Nephron progenitor cell (in vitro differentiated cells): ENCODE measurements around the gene COL5A1.

Experiments
- DNase-seq: peaks from one replicate; pipeline ENCODE4 v3.0.0; 2021
- H3K27ac Mint-ChIP-seq: 2 replicates; pipeline ENCODE4 v1.8.0; 2021; ENCODE audit warnings: mild to moderate bottlenecking, moderate library complexity, mixed read lengths
- H3K27me3 Mint-ChIP-seq: 2 replicates; pipeline ENCODE4 v1.8.0; 2021; ENCODE audit warnings: mild to moderate bottlenecking, low read depth, mixed read lengths; ENCODE audit not compliant: poor library complexity
- H3K36me3 Mint-ChIP-seq: 2 replicates; pipeline ENCODE4 v1.8.0; 2021; ENCODE audit warnings: low read depth, mixed read lengths
- H3K4me1 Mint-ChIP-seq: 2 replicates; pipeline ENCODE4 v1.8.0; 2021; ENCODE audit warnings: mixed read lengths
- H3K4me3 Mint-ChIP-seq: 2 replicates; pipeline ENCODE4 v1.8.0; 2021; ENCODE audit warnings: mild to moderate bottlenecking, moderate library complexity, mixed read lengths
- H3K9me3 Mint-ChIP-seq: 2 replicates; pipeline ENCODE4 v1.8.0; 2021; ENCODE audit warnings: mild to moderate bottlenecking, moderate library complexity, mixed read lengths
- TF ChIP-seq, protein P1 (sequence below): fragments of 200-600 bp; sonication (generic); IDR thresholded peaks from 2 replicates; pipeline ENCODE4 v1.5.0; 2021; ENCODE audit warnings: antibody characterized with exemption

Gene COL5A1

DNA sequence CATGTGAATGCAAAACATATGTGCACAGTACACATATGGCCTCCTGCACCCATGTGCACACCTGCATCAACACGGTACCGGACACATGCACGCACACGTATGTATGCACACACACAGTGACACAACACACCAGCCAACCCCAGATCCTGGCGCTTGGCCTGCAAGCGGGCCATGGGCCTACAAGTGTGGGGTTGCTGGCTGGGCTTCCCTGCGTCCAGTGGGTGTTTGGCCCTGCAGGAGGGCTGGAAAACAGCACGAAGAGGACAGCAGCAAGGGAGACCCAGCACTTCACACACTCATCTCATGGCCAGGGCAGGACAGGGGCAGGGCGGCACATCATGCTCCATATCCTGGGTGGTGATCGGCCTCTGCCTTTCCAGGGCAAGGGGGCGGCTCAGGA is 77.7 kb downstream of the COL5A1 start:
- Mint-ChIP-seq H3K27ac (peak overlapping the region; percentile 16), H3K4me1 (peaks cover 8% of the 10 kb centered on the region), H3K4me3 (no peak overlapping the region), H3K9me3 (peaks cover 9% of the 10 kb centered on the region), H3K27me3 (peaks cover 4% of the 10 kb centered on the region), H3K36me3 (peaks cover 19% of the 10 kb centered on the region)
- TF ChIP-seq, protein P1, sequence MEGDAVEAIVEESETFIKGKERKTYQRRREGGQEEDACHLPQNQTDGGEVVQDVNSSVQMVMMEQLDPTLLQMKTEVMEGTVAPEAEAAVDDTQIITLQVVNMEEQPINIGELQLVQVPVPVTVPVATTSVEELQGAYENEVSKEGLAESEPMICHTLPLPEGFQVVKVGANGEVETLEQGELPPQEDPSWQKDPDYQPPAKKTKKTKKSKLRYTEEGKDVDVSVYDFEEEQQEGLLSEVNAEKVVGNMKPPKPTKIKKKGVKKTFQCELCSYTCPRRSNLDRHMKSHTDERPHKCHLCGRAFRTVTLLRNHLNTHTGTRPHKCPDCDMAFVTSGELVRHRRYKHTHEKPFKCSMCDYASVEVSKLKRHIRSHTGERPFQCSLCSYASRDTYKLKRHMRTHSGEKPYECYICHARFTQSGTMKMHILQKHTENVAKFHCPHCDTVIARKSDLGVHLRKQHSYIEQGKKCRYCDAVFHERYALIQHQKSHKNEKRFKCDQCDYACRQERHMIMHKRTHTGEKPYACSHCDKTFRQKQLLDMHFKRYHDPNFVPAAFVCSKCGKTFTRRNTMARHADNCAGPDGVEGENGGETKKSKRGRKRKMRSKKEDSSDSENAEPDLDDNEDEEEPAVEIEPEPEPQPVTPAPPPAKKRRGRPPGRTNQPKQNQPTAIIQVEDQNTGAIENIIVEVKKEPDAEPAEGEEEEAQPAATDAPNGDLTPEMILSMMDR: no peak
- DNase-seq: no peak

DNA sequence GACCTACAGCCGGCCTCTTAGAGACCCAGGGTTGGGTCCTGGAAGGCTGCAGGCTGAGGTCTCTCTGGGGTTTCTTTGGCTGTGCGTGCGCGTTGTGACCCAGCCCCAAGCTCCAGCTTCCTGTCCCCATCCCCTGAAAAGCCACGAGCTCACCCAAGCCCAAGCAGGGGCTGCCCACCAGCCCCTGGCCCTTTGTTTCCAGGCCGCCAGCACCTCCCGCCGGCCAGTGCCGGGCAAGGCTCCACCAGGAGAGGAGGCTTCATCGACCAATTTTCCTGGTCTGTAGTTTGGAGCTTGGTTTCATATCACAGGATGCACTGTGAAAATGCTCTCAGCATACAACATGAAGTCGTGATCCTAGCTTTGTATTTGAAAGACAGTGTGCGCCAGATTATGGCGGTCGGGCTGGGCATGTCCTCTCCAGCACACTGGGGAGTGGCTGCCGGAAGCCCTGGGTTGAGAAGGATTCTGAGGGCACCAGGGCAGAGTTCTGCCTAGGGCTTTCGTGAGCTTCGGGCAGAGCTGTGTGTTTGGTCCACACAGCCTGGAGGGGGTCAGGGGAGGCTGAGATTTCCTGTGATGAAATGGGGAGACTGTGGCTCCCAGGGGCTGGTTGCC is 78.6 kb downstream of the COL5A1 start:
- Mint-ChIP-seq H3K4me1 (peaks cover 7% of the 10 kb centered on the region), H3K36me3 (peaks cover 10% of the 10 kb centered on the region), H3K4me3 (no peak overlapping the region), H3K27me3 (peaks cover 4% of the 10 kb centered on the region), H3K9me3 (peaks cover 1% of the 10 kb centered on the region), H3K27ac (peak overlapping the region; percentile 46)
- TF ChIP-seq, protein P1: no peak
- DNase-seq: no peak

DNA sequence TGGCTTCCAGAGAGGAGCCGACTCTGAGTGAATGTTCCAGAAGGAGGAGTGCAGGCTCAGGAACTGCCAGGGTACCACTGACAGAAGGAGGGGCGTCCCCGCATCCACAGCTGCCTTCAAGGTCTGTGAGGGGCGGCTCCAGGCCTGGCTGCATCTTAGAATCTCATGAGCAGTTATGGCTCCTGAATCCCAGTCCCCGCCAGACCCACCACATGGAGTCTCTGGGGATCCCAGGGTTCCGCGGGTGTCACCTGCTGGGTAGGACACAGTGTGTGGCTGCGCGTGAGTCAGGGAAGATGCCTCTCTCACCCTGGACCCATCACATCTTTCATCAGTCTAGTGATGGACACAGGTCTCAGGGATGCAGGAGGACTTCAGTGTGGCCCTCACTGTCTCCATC is 79.2 kb downstream of the COL5A1 start:
- H3K9me3 Mint-ChIP-seq: no peaks in the 10 kb centered on the region
- no peak overlapping the region for H3K4me3 Mint-ChIP-seq
- DNase-seq: no peak
- H3K4me1 Mint-ChIP-seq: peaks cover 7% of the 10 kb centered on the region
- peak overlapping the region; percentile 46 for H3K27ac Mint-ChIP-seq
- H3K27me3 Mint-ChIP-seq: peaks cover 4% of the 10 kb centered on the region
- TF ChIP-seq, protein P1: no peak
- peaks cover 5% of the 10 kb centered on the region for H3K36me3 Mint-ChIP-seq

DNA sequence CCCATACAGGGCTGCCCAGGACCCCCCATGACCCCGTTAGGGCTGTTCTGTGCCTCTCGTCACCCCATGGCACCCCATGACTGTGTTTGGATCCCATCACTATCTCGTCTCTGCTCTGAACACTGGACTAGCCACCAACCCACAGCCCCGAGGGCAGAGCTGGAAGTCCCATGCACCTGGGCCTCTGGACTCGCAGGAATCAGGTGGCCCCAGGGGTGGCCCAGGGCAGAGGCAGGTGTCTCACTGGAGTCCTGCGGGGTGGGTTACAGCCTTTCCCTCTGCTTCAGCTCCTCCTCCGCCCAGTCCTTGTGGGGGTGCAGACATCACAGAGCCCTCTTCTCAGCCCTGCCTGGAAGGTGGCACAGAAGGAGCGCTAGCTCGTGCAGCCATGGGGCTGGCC is 79.7 kb downstream of the COL5A1 start:
- Mint-ChIP-seq H3K4me1 (peaks cover 7% of the 10 kb centered on the region), H3K27ac (no peak overlapping the region), H3K4me3 (no peak overlapping the region), H3K9me3 (no peaks in the 10 kb centered on the region), H3K27me3 (peaks cover 4% of the 10 kb centered on the region), H3K36me3 (no peaks in the 10 kb centered on the region)
- TF ChIP-seq, protein P1: no peak
- DNase-seq: no peak

DNA sequence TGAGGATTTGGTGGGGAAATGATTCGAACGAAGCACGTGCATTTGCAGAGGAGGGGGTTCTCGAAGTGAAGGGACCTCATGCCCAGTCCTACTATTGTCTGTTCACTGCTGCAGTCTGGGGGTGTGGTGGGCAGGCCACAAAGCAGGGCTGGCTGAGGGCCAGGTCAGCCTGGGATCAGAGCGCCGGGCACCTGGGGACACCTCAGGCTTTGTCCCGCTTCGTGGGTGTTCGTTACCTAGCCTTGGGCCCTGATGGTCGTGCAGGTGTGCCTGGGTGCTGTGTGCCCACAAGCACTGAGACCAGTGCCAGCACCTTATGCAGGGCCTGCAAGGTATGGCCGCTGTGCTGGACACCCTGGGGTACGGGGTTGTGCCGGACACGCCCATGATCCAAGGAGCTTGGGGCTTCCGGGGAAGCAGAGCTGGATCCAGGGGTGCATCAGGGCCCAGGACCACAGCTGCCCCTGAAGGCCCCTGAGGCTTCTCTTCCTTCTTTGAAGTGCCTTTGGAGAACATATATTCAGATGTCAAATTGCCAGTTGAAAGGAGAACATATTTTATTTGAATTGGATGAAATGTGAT is 80.6 kb downstream of the COL5A1 start:
- no peak for DNase-seq
- Mint-ChIP-seq H3K4me1 (peaks cover 7% of the 10 kb centered on the region), H3K9me3 (no peaks in the 10 kb centered on the region), H3K27me3 (peaks cover 4% of the 10 kb centered on the region), H3K4me3 (no peak overlapping the region), H3K27ac (no peak overlapping the region), H3K36me3 (no peaks in the 10 kb centered on the region)
- TF ChIP-seq, protein P1: no peak

DNA sequence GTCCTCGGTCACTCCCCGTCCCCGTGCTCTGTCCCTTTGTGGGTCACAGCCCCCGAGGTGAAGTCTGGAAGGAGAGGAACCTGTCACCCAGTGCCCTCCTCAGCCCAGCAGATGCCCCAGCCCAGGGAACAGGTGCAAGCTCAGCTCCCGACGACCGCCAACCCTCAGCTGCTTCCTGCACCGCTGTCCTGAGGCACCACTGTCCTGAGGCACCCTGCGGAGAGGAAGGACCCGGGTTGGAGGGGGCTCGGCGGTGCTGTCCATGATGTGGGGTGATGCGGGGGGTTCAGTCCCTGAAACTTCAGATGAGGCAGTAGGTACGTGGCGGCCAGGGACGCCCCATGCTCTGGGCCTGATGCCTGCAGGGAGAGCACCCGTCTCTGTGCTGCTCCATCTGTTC is 81.4 kb downstream of the COL5A1 start:
- no peaks in the 10 kb centered on the region for H3K9me3 Mint-ChIP-seq
- H3K27me3 Mint-ChIP-seq: peaks cover 4% of the 10 kb centered on the region
- H3K4me3 Mint-ChIP-seq: no peak overlapping the region
- TF ChIP-seq, protein P1: no peak
- H3K4me1 Mint-ChIP-seq: peaks cover 7% of the 10 kb centered on the region
- no peak overlapping the region for H3K27ac Mint-ChIP-seq
- DNase-seq: no peak
- H3K36me3 Mint-ChIP-seq: peaks cover 5% of the 10 kb centered on the region
